ENCODE results near the gene MYH9. TPM values are rescaled to one million over a fixed set of nuclear protein-coding genes. Genes with fewer than 3 reads are reported as not detected.

The MYH9 gene
- total RNA-seq, 1 experiment from 2014 or later: 323 TPM

- no peak for TF ChIP-seq EZH2 (IDR thresholded peaks at IDR 0.05; ENCODE audit: borderline replicate concordance, low read depth, low read length, poor library complexity, severe bottlenecking)
- TF ChIP-seq, protein P1, sequence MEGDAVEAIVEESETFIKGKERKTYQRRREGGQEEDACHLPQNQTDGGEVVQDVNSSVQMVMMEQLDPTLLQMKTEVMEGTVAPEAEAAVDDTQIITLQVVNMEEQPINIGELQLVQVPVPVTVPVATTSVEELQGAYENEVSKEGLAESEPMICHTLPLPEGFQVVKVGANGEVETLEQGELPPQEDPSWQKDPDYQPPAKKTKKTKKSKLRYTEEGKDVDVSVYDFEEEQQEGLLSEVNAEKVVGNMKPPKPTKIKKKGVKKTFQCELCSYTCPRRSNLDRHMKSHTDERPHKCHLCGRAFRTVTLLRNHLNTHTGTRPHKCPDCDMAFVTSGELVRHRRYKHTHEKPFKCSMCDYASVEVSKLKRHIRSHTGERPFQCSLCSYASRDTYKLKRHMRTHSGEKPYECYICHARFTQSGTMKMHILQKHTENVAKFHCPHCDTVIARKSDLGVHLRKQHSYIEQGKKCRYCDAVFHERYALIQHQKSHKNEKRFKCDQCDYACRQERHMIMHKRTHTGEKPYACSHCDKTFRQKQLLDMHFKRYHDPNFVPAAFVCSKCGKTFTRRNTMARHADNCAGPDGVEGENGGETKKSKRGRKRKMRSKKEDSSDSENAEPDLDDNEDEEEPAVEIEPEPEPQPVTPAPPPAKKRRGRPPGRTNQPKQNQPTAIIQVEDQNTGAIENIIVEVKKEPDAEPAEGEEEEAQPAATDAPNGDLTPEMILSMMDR (conservative IDR thresholded peaks at IDR 0.05; ENCODE audit: low read depth, low read length): no peak
- no peak overlapping the region for H3K4me3 ChIP-seq (ENCODE audit: low read depth, low read length, poor library complexity, severe bottlenecking)
- H3K9me3 ChIP-seq (ENCODE audit: low read depth, low read length, poor library complexity, severe bottlenecking): no peaks in the 10 kb centered on the region
- H3K27ac ChIP-seq (ENCODE audit: low read depth, low read length, poor library complexity, severe bottlenecking): no peak overlapping the region
- intact Hi-C loops (cut with micrococcal nuclease; ENCODE audit: unreplicated experiment): loop anchor here (5.0 kb wide), 1 partner anchor 142 kb away; no protein-coding TSS in a partner anchor
- peaks cover 4% of the 10 kb centered on the region for H3K4me1 ChIP-seq (ENCODE audit: insufficient read depth, low read length, poor library complexity, severe bottlenecking)
- no TSS peak for BruUV-seq (replicated peaks)
- H3K27me3 ChIP-seq (replicated peaks; ENCODE audit: insufficient read depth, low read depth, low read length, poor library complexity): no peaks in the 10 kb centered on the region
- peaks cover 80% of the 10 kb centered on the region for H3K36me3 ChIP-seq (ENCODE audit: insufficient read depth, low read length, poor library complexity, severe bottlenecking)
- DNase-seq (ENCODE audit: low spot score): no peak
- CTCF ChIA-PET: no interaction called here
- POLR2A ChIA-PET (ENCODE audit: low non-redundant PET): no interaction called here
Measured at GRCh38 chr22:36289406-36289870, 98.3 kb downstream of the MYH9 start.

- ChIA-PET CTCF (no interaction called here), POLR2A (ENCODE audit: low non-redundant PET) (no interaction called here)
- TF ChIP-seq EZH2 (IDR thresholded peaks at IDR 0.05; ENCODE audit: borderline replicate concordance, low read depth, low read length, poor library complexity, severe bottlenecking): no peak
- TF ChIP-seq, protein P1 (conservative IDR thresholded peaks at IDR 0.05; ENCODE audit: low read depth, low read length): no peak
Measured at GRCh38 chr22:36288571-36289405, 99.0 kb downstream of the MYH9 start.

DNA sequence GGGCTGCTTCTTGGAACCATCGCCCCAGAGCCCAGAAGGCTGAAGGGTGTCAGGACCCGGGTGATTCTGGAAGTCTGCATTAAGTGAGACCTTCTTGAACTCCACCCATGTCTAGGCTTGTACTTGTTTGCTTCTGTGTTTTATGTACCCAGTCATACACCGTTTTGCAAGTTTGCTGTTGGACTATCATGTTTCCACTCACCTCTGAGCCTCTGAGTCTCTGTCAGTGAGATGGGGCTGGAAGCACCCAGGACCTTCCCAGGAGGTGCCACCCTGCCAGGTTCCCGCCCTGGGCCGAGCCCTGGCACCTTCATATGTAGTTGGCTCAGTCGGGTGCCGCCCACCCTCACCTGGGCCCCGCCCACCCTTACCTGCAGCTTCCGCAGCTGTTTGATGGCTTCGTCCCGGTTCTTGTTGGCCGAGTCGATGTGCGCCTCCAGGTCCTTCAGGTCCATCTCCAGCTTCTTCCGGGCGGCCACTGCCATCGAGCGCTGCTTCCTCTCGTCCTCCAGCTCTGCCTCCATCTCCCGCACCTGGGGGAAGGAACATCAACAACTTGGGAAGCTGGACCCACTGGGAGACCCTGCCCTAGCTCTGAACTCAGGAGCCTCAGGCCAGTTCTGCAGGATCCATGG is 99.8 kb downstream of the MYH9 start:
- POLR2A ChIA-PET (ENCODE audit: low non-redundant PET): no interaction called here
- Histone ChIP-seq H3K27ac (ENCODE audit: low read depth, low read length, poor library complexity, severe bottlenecking) (no peak overlapping the region), H3K27me3 (replicated peaks; ENCODE audit: insufficient read depth, low read depth, low read length, poor library complexity) (no peaks in the 10 kb centered on the region), H3K36me3 (ENCODE audit: insufficient read depth, low read length, poor library complexity, severe bottlenecking) (peaks cover 77% of the 10 kb centered on the region), H3K4me3 (ENCODE audit: low read depth, low read length, poor library complexity, severe bottlenecking) (no peak overlapping the region), H3K4me1 (ENCODE audit: insufficient read depth, low read length, poor library complexity, severe bottlenecking) (peaks cover 4% of the 10 kb centered on the region), H3K9me3 (ENCODE audit: low read depth, low read length, poor library complexity, severe bottlenecking) (no peaks in the 10 kb centered on the region)
- TF ChIP-seq, protein P1 (conservative IDR thresholded peaks at IDR 0.05; ENCODE audit: low read depth, low read length): no peak
- no peak for TF ChIP-seq EZH2 (IDR thresholded peaks at IDR 0.05; ENCODE audit: borderline replicate concordance, low read depth, low read length, poor library complexity, severe bottlenecking)
- intact Hi-C loops (cut with micrococcal nuclease; ENCODE audit: unreplicated experiment): loop anchor here (5.0 kb wide), 1 partner anchor 141 kb away; no protein-coding TSS in a partner anchor
- BruUV-seq (replicated peaks): no TSS peak
- CTCF ChIA-PET: no interaction called here
- no peak for DNase-seq (ENCODE audit: low spot score)

More at GRCh38 chr22:36288571-36289405, 99.0 kb downstream of the MYH9 start:
- H3K9me3 ChIP-seq (ENCODE audit: low read depth, low read length, poor library complexity, severe bottlenecking): no peaks in the 10 kb centered on the region
- DNase-seq (ENCODE audit: low spot score): no peak
- no peak overlapping the region for H3K27ac ChIP-seq (ENCODE audit: low read depth, low read length, poor library complexity, severe bottlenecking)
- H3K4me3 ChIP-seq (ENCODE audit: low read depth, low read length, poor library complexity, severe bottlenecking): no peak overlapping the region
- no peaks in the 10 kb centered on the region for H3K27me3 ChIP-seq (replicated peaks; ENCODE audit: insufficient read depth, low read depth, low read length, poor library complexity)
- intact Hi-C loops (cut with micrococcal nuclease; ENCODE audit: unreplicated experiment): loop anchor here (5.0 kb wide), 1 partner anchor 141 kb away; no protein-coding TSS in a partner anchor
- BruUV-seq (replicated peaks): TSS peak; percentile 96
- peaks cover 4% of the 10 kb centered on the region for H3K4me1 ChIP-seq (ENCODE audit: insufficient read depth, low read length, poor library complexity, severe bottlenecking)
- H3K36me3 ChIP-seq (ENCODE audit: insufficient read depth, low read length, poor library complexity, severe bottlenecking): peaks cover 79% of the 10 kb centered on the region

Data from A673 (cell line).